ENCODE measurements around the gene ALDH1A2.

The ALDH1A2 gene

GRCh38 chr15:57923750-57924149, 141.8 kb downstream of the ALDH1A2 start:
- DNase-seq (ENCODE audit: insufficient read length) (no peak), FAIRE-seq (no peak)
- TF ChIP-seq POLR2A (IDR thresholded peaks at IDR 0.05; ENCODE audit: low read depth, low read length): no peak
- TF ChIP-seq POLR2AphosphoS5 (IDR thresholded peaks at IDR 0.05; ENCODE audit: low read depth, low read length): no peak
- TF ChIP-seq TAF1 (IDR thresholded peaks at IDR 0.05; ENCODE audit: borderline replicate concordance, low read depth, low read length): no peak

GRCh38 chr15:57923306-57923705, 142.2 kb downstream of the ALDH1A2 start:
- no peak for FAIRE-seq
- TF ChIP-seq POLR2A (IDR thresholded peaks at IDR 0.05; ENCODE audit: low read depth, low read length): no peak

GRCh38 chr15:57922776-57923175, 142.7 kb downstream of the ALDH1A2 start:
- DNase-seq (ENCODE audit: insufficient read length) (no peak), FAIRE-seq (no peak)
- no peak for TF ChIP-seq POLR2A (IDR thresholded peaks at IDR 0.05; ENCODE audit: low read depth, low read length)
- TF ChIP-seq TAF1 (IDR thresholded peaks at IDR 0.05; ENCODE audit: borderline replicate concordance, low read depth, low read length): no peak
- no peak for TF ChIP-seq POLR2AphosphoS5 (IDR thresholded peaks at IDR 0.05; ENCODE audit: low read depth, low read length)

More at GRCh38 chr15:57923306-57923705, 142.2 kb downstream of the ALDH1A2 start:
- DNase-seq (ENCODE audit: insufficient read length): no peak

- TF ChIP-seq TAF1 (IDR thresholded peaks at IDR 0.05; ENCODE audit: borderline replicate concordance, low read depth, low read length) (no peak), POLR2AphosphoS5 (IDR thresholded peaks at IDR 0.05; ENCODE audit: low read depth, low read length) (no peak), POLR2A (IDR thresholded peaks at IDR 0.05; ENCODE audit: low read depth, low read length) (no peak)
- DNase-seq (ENCODE audit: insufficient read length): no peak
- FAIRE-seq: no peak
Observed at GRCh38 chr15:57921371-57921770, 144.1 kb downstream of the ALDH1A2 start.

GRCh38 chr15:57920911-57921310, 144.6 kb downstream of the ALDH1A2 start:
- TF ChIP-seq TAF1 (IDR thresholded peaks at IDR 0.05; ENCODE audit: borderline replicate concordance, low read depth, low read length) (no peak), POLR2A (IDR thresholded peaks at IDR 0.05; ENCODE audit: low read depth, low read length) (no peak)
- FAIRE-seq: no peak

GRCh38 chr15:57919754-57920153, 145.8 kb downstream of the ALDH1A2 start:
- FAIRE-seq (no peak), DNase-seq (ENCODE audit: insufficient read length) (no peak)
- TF ChIP-seq POLR2AphosphoS5 (IDR thresholded peaks at IDR 0.05; ENCODE audit: low read depth, low read length) (no peak), POLR2A (IDR thresholded peaks at IDR 0.05; ENCODE audit: low read depth, low read length) (no peak), TAF1 (IDR thresholded peaks at IDR 0.05; ENCODE audit: borderline replicate concordance, low read depth, low read length) (no peak)

More at GRCh38 chr15:57920911-57921310, 144.6 kb downstream of the ALDH1A2 start:
- DNase-seq (ENCODE audit: insufficient read length): no peak

GRCh38 chr15:57917998-57918397, 147.5 kb downstream of the ALDH1A2 start:
- DNase-seq (ENCODE audit: insufficient read length) (no peak), FAIRE-seq (no peak)
- TF ChIP-seq POLR2A (IDR thresholded peaks at IDR 0.05; ENCODE audit: low read depth, low read length) (no peak), POLR2AphosphoS5 (IDR thresholded peaks at IDR 0.05; ENCODE audit: low read depth, low read length) (no peak), TAF1 (IDR thresholded peaks at IDR 0.05; ENCODE audit: borderline replicate concordance, low read depth, low read length) (no peak)

- FAIRE-seq (no peak), DNase-seq (ENCODE audit: insufficient read length) (no peak)
- TF ChIP-seq TAF1 (IDR thresholded peaks at IDR 0.05; ENCODE audit: borderline replicate concordance, low read depth, low read length) (no peak), POLR2AphosphoS5 (IDR thresholded peaks at IDR 0.05; ENCODE audit: low read depth, low read length) (no peak), POLR2A (IDR thresholded peaks at IDR 0.05; ENCODE audit: low read depth, low read length) (no peak)
Observed at GRCh38 chr15:57916695-57917094, 148.8 kb downstream of the ALDH1A2 start.

- DNase-seq (ENCODE audit: insufficient read length) (no peak), FAIRE-seq (no peak)
- TF ChIP-seq TAF1 (IDR thresholded peaks at IDR 0.05; ENCODE audit: borderline replicate concordance, low read depth, low read length) (no peak), POLR2A (IDR thresholded peaks at IDR 0.05; ENCODE audit: low read depth, low read length) (no peak), POLR2AphosphoS5 (IDR thresholded peaks at IDR 0.05; ENCODE audit: low read depth, low read length) (no peak)
Observed at GRCh38 chr15:57915827-57916531, 149.5 kb downstream of the ALDH1A2 start.

GRCh38 chr15:57914350-57915055, 151.0 kb downstream of the ALDH1A2 start:
- FAIRE-seq: no peak
- no peak for DNase-seq (ENCODE audit: insufficient read length)
- no peak for TF ChIP-seq POLR2AphosphoS5 (IDR thresholded peaks at IDR 0.05; ENCODE audit: low read depth, low read length)
- TF ChIP-seq POLR2A (IDR thresholded peaks at IDR 0.05; ENCODE audit: low read depth, low read length): no peak
- TF ChIP-seq TAF1 (IDR thresholded peaks at IDR 0.05; ENCODE audit: borderline replicate concordance, low read depth, low read length): no peak

GRCh38 chr15:57911247-57911646, 154.3 kb downstream of the ALDH1A2 start:
- TF ChIP-seq POLR2AphosphoS5 (IDR thresholded peaks at IDR 0.05; ENCODE audit: low read depth, low read length) (no peak), POLR2A (IDR thresholded peaks at IDR 0.05; ENCODE audit: low read depth, low read length) (no peak), TAF1 (IDR thresholded peaks at IDR 0.05; ENCODE audit: borderline replicate concordance, low read depth, low read length) (no peak)
- FAIRE-seq (no peak), DNase-seq (ENCODE audit: insufficient read length) (no peak)

- FAIRE-seq: no peak
Observed at GRCh38 chr15:57910672-57911071, 154.8 kb downstream of the ALDH1A2 start.

More at GRCh38 chr15:57910672-57911071, 154.8 kb downstream of the ALDH1A2 start:
- no peak for DNase-seq (ENCODE audit: insufficient read length)
- TF ChIP-seq POLR2AphosphoS5 (IDR thresholded peaks at IDR 0.05; ENCODE audit: low read depth, low read length) (no peak), TAF1 (IDR thresholded peaks at IDR 0.05; ENCODE audit: borderline replicate concordance, low read depth, low read length) (no peak), POLR2A (IDR thresholded peaks at IDR 0.05; ENCODE audit: low read depth, low read length) (no peak)

Measured in GM12892 (cell line).